NOMO-1 treated with DMSO at 0.1 percent for 48 hours (cell line): ENCODE results near the gene PPIF.
A peak's percentile ranks its signal among the peaks of the same experiment; 100 is the strongest.

ENCODE experiments used
- DNase-seq: peaks from one replicate; lab custom pipeline; 2025; ENCODE audit not compliant: unreplicated experiment; lab: John Stamatoyannopoulos, UW

Gene PPIF

GRCh38 chr10:79399223-79399831, 52.1 kb downstream of the PPIF start:
- no peak for DNase-seq

GRCh38 chr10:79400146-79401004, 53.1 kb downstream of the PPIF start:
- peak; percentile 15 for DNase-seq

DNA sequence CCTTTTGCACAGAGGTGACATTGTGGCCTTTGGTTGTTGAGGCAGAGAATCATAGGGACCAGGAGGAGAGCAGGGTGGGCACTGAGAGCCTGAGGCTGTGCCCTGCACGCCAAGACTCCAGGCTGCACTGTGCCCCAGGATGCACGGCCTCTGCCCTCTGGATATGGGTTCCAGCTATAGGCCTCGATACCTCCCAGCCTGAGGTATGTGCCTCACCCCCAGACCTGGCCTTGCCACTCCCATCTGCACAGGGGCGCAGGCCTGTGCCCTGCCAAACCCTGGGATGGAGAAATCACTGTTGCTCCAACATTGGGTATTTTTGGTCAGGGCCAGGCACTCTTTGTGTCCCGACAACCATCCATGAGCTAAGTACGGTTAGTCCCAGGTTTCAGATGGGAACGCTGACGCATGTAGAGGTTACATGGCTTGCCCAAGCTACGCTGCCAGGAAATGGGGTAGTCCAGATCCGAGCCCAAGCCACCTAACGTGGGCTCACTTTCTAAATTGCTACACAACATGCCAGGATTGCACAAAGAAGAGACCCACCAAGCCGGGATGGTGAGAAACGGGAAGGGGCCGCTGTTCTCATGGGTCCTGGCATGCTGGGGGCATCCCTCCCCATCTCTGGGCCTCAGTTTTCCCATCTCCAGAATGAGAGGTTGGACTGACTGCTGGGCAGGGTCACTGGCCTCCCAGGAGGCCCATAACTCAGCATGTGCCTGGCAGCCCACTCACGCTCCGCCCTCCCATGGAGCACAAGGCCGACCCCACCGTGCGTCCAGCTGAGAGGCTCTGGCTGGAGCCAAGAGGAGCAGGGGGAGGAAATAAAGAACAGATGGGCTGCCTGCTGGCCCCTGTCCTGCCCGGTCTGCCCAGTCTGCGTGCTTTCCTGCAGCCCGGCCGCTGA, 54.0 kb downstream of the PPIF start:
- no peak for DNase-seq

DNA sequence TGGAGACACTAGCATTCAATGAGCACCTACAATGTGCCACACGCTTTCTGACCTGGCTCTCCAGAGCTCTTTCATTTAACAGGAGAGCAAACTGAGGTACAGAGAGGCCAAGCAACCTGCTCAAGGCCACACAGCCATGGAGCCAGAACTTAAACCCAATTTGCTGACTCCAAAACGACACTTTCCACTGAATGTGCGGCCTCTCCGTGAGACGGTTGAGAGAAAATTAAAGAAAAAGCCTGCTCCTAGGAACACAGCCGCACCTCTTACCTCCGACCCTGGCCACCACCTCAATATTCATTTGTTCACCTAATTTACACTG, 55.3 kb downstream of the PPIF start:
- no peak for DNase-seq

- no peak for DNase-seq
Measured at GRCh38 chr10:79402951-79403350, 55.7 kb downstream of the PPIF start.

GRCh38 chr10:79403441-79404230, 56.4 kb downstream of the PPIF start:
- DNase-seq, result no peak

DNA sequence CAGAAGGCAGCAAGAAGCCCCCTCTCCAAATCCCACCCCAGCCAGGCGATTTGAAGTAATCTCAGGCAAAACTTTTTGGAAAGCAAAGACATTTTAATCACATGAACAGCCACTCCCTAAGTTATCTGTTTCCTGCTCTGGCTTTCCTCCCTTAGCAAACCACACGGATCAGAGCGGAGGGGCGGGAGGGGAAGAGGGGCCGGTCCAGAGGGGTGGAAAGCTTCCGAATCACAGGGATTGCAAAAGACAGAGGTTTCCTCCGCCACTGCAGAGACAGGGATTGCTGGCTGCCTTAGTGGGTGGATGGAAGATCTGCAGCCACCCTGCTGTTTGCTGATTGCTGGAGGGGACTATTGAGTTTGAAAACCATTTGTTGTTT, 57.0 kb downstream of the PPIF start:
- DNase-seq, result no peak

- DNase-seq, result no peak
Measured at GRCh38 chr10:79404690-79405131, 57.4 kb downstream of the PPIF start.
